Chondrocyte (in vitro differentiated cells): ENCODE results near the gene ACVR1B. TPM values are rescaled to one million over a fixed set of nuclear protein-coding genes. Genes with fewer than 3 reads are reported as not detected.

Experiments used
- DNase-seq: peaks from one replicate; pipeline ENCODE4 v3.0.0; 2021; ENCODE audit warnings: mixed read lengths, low spot score
- H3K27ac Mint-ChIP-seq: one replicate; pipeline ENCODE4 v1.8.0; 2021; ENCODE audit warnings: mild to moderate bottlenecking, moderate library complexity, mixed read lengths; ENCODE audit not compliant: unreplicated experiment
- H3K27me3 Mint-ChIP-seq: 2 replicates; pipeline ENCODE4 v1.8.0; 2021; ENCODE audit warnings: low read depth, mixed read lengths
- H3K36me3 Mint-ChIP-seq: 2 replicates; pipeline ENCODE4 v1.8.0; 2021; ENCODE audit warnings: low read depth, mixed read lengths
- H3K4me1 Mint-ChIP-seq: 2 replicates; pipeline ENCODE4 v1.8.0; 2021; ENCODE audit warnings: low read depth, mild to moderate bottlenecking, mixed read lengths
- H3K4me3 Mint-ChIP-seq: one replicate; pipeline ENCODE4 v1.8.0; 2021; ENCODE audit warnings: mild to moderate bottlenecking, moderate library complexity, mixed read lengths; ENCODE audit not compliant: unreplicated experiment
- H3K9me3 Mint-ChIP-seq: 2 replicates; pipeline ENCODE4 v1.8.0; 2021; ENCODE audit warnings: low read depth, mixed read lengths
- CTCF ChIP-seq: fragments of 200-600 bp; sonication (generic); IDR thresholded peaks from 2 replicates; pipeline ENCODE4 v1.5.0; 2021; ENCODE audit warnings: antibody characterized with exemption, mild to moderate bottlenecking, moderate library complexity
- total RNA-seq: library from RNA; stranded (reverse); gene quantifications from 3 replicates; pipeline ENCODE4 v1.2.1, GENCODE V29; 2021

Gene ACVR1B
- total RNA-seq, 1 donor from 2014 or later, result 10.6 TPM

GRCh38 chr12:51910691-51911090 is 40.8 kb upstream of the ACVR1B start:
- H3K27ac Mint-ChIP-seq, result no peak overlapping the region
- peaks cover 1% of the 10 kb centered on the region for H3K27me3 Mint-ChIP-seq
- TF ChIP-seq CTCF, result no peak
- H3K36me3 Mint-ChIP-seq, result no peaks in the 10 kb centered on the region
- H3K9me3 Mint-ChIP-seq, result no peaks in the 10 kb centered on the region
- peak; percentile 13 for DNase-seq
- no peak overlapping the region for H3K4me3 Mint-ChIP-seq
- H3K4me1 Mint-ChIP-seq, result peaks cover 12% of the 10 kb centered on the region

- no peaks in the 10 kb centered on the region for H3K9me3 Mint-ChIP-seq
- peaks cover 12% of the 10 kb centered on the region for H3K4me1 Mint-ChIP-seq
- H3K36me3 Mint-ChIP-seq, result no peaks in the 10 kb centered on the region
- no peak overlapping the region for H3K27ac Mint-ChIP-seq
- H3K27me3 Mint-ChIP-seq, result peaks cover 1% of the 10 kb centered on the region
- no peak for TF ChIP-seq CTCF
- no peak overlapping the region for H3K4me3 Mint-ChIP-seq
- DNase-seq, result peak; percentile 55
These were observed 40.2 kb upstream of the ACVR1B start for GRCh38 chr12:51911307-51911706.

GRCh38 chr12:51911788-51912711 is 39.4 kb upstream of the ACVR1B start:
- Mint-ChIP-seq H3K27me3 (peaks cover 1% of the 10 kb centered on the region), H3K9me3 (no peaks in the 10 kb centered on the region), H3K4me3 (no peak overlapping the region), H3K27ac (no peak overlapping the region), H3K4me1 (peaks cover 12% of the 10 kb centered on the region), H3K36me3 (no peaks in the 10 kb centered on the region)
- no peak for TF ChIP-seq CTCF
- DNase-seq, result peak; percentile 35

GRCh38 chr12:51913071-51914033 is 38.1 kb upstream of the ACVR1B start:
- no peaks in the 10 kb centered on the region for H3K36me3 Mint-ChIP-seq
- H3K4me1 Mint-ChIP-seq, result peaks cover 12% of the 10 kb centered on the region
- peak; percentile 79 for DNase-seq
- H3K27me3 Mint-ChIP-seq, result peaks cover 1% of the 10 kb centered on the region
- H3K9me3 Mint-ChIP-seq, result no peaks in the 10 kb centered on the region
- H3K27ac Mint-ChIP-seq, result no peak overlapping the region
- peak; percentile 21 for TF ChIP-seq CTCF
- H3K4me3 Mint-ChIP-seq, result no peak overlapping the region
